C1 segment of cervical spinal cord (tissue), 14 donors: ENCODE results near the gene SLC12A5.
A peak's percentile ranks its signal among the peaks of the same experiment; 100 is the strongest.
"Not testable (repeated sequence)": the region's sequence is repeated elsewhere in the genome, so short reads cannot be mapped to it uniquely, and the experiment has no call there.

Experiments used
- DNase-seq, 14 donors: peaks; one replicate each; lab custom pipeline; 2025; lab: John Stamatoyannopoulos, UW

The SLC12A5 gene

GRCh38 chr20:46028772-46029371 is at the start of gene SLC12A5:
Gene SLC12A5, plus strand, starts transcription at chr20:46029215. Its CDS starts 130 bp downstream, at chr20:46029345.
- DNase-seq = peak in 2 of 14 donors; percentile 18 to 82

GRCh38 chr20:45981261-45981660 is 47.8 kb upstream of the SLC12A5 start:
- DNase-seq = no peak

GRCh38 chr20:45983279-45983743 is 45.7 kb upstream of the SLC12A5 start:
- DNase-seq = no peak

DNA sequence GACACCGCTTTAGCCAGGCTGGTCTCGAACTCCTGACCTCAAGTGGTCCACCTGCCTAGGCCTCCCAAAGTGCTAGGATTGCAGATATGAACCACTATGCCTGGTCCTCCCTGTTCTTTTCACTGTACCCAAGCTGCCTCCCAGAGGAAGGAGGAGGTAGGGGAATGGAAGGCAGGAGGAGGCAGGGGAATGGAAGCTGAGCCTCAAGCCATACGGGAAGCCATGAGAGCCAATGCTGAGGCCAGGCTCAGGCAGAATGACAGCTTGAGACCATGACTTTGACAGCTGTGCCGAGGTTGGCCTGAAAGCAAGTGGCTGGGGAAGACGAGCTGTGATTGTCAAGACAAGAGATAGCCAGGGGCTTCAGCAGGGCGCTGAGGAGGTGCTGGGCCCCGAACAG is 43.4 kb upstream of the SLC12A5 start:
- no peak for DNase-seq

DNA sequence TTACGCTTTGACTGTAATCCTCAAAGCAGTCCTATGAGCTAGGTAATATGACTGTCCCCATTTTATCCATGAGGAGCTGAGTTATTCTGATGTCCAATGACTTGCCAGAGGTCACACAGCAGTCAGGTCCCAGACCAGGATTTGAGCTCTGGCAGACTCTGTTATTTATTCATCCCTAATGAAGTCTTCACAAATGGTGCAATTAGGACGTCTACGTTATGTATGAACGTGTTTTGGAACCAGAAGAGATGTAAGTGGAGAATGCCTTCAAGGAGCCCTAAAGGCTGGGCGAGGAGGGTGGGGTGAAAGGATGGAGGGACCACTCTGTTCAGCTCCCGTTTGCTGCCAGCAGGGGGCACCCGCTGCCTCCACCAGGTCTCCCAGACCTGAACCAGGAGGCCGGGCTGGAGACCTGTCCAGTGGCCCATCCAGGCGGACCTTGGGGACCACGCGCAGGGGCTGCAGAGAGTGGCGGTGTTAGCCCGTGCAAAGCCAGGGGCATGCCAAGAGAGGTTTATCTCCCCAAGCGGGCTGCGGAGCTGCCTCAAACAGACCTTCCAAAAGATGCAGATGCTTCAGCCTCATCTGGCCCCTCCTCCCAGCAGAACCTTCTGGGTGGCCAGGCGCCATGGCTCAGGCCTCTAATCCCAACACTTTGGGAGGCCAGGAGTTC is 41.8 kb upstream of the SLC12A5 start:
- DNase-seq = peak in 10 of 14 donors; percentile 15 to 62 (median 24)

DNA sequence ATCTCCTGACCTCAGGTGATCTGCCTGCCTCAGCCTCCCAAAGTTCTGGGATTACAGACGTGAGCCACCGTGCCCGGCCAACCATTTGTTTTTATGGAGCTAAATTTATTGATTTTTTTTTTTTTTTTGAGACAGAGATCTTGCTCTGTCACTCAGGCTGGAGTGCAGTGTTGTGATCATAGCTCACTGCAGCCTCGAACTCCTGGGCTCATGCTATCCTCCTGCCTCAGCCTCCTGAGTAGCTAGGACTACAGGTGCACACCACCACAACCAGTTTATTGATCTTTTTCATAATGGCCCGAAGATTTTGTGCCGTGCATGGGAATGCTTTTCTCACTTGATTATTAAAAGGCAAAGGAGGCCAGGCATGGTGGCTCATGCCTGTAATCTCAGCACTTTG is 40.2 kb upstream of the SLC12A5 start:
- DNase-seq = not testable (repeated sequence)

- no peak for DNase-seq
Observed at GRCh38 chr20:45991616-45992015, 37.4 kb upstream of the SLC12A5 start.

GRCh38 chr20:45993197-45993951 is 35.6 kb upstream of the SLC12A5 start:
- DNase-seq = no peak

DNA sequence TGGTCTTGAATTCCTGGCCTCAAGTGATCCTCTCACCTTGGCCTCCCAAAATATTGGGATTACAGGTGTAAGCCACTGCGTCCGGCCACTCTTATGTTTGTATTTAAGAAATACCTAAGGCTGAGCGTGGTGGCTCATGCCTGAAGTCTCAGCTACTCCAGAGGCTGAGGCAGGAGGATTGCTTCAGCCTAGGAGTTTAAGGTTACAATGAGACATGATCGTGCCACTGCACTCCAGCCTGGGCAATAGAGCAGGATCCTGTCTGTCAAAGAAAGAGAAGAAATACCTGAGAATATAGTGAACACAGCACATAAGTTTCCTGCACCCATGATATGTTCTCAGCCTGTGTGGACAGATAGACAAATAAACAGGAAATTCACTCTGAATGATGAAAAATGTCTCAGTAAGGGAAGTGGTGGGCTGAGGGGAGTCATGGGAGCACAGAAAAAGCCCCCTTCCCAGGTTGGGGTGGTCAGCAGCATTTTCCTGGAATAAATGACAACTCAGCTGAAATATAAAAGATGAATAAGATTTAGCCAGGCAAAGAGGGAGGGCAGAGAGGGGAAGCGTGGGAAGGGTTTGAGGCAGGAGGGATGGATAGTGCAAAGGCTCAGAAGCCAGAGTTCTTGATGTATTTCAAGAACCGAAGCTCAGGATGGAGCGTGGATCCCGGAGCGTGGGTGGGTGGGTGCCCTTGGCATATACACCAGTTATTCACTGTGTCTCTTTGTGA is 34.1 kb upstream of the SLC12A5 start:
- DNase-seq = no peak

DNA sequence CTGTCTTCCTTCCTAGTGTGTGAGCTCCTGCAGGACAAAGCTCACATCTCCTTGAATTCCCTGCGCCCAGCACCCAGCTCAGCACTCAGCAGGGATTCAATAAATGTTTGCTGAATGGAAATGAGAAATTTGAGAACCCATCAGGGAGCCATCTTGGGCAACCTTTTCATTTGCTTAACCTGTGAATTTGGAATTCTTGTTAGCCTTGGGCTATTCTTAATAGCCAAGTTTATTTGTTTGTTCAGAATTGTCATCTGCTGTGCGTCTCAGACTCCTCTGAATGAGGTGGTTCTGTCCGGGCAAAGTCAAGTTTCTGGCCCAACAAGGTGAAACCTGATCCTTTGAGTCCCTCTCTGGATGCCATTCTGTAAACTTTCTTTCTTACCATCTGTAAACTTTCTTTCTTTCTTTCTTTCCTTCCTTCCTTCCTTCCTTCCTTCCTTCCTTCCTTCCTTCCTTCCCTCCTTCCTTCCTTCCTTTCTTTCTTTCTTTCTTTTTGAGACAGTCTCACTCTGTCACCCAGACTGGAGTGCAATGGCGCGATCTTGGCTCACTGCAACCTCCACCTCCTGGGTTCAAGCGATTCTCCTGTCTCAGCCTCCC is 33.4 kb upstream of the SLC12A5 start:
- DNase-seq = not testable (repeated sequence)

DNA sequence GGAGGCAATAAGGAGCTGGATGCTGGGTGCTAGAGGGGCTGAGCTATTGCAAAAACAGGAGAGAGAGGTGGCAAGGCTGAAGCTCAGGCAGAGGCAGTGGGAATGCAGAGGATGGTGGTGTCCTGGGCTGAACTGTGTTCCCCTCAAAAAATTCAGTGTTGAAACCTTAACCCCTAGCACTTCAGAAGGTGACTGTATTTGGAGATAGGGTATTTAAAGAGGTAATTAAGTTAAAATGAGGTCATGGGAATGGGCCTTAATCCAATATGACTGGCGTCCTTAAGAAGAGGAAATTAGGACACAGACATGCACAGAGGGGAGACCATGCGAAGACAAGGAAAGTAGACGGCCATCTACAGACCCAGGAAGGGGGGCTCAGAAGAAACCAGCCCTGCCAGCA is 31.8 kb upstream of the SLC12A5 start:
- no peak for DNase-seq

GRCh38 chr20:45998337-45998736 is 30.7 kb upstream of the SLC12A5 start:
- DNase-seq = peak in 2 of 14 donors; percentile 4 to 8

DNA sequence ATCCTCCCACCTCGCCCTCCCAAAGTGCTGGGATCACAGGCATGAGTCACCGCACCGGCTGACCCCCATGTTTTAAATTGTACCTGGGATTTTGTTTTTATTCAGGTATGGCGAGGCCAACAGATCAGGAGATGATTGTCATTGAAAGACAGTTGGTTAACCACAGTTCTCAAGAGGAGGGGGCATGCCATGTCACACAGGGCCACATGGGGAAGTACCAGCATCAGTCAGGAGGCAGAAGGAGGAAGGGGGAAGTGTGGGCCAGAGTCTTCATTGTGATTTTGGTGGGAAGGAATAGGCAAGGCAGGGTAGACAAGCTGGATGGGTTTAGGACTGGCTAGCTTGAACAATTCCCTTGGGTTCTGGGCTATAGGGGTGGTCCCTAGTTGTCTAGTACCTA is 30.3 kb upstream of the SLC12A5 start:
- peak in 3 of 14 donors; percentile 8 to 19 (median 11) for DNase-seq

DNA sequence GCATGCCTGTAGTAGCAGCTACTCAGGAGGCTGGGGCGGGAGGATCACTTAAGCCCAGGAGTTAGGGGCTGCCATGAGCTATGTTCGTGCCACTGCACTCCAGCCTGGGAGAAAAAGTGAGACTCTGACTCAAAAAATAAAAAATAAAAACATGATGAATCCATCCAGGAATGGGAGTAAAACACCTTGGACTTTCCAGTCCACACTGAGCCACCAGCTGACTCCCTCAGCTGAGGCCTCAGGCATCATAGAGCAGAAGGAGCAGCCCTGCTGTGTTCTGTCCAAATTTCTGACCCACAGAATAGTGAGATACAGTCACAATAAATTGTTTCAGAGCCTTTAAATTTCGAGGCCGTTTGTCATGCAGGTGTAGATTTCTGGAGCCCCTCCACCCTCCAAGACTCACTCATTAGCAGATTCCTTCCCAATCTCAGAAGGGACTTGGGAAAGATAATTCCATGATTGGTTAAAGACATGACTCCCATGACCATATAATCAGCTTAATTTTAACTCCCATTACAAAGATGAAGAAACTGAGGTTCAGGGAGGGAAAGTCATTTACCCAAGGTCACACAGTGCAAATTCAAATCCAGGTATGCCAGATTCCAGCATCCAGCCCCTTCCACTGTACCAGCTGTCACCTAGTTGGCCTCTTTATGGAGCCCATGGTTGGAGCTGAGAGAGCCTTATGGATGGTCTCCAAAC is 29.3 kb upstream of the SLC12A5 start:
- no peak for DNase-seq

GRCh38 chr20:46000262-46000996 is 28.6 kb upstream of the SLC12A5 start:
- no peak for DNase-seq

DNA sequence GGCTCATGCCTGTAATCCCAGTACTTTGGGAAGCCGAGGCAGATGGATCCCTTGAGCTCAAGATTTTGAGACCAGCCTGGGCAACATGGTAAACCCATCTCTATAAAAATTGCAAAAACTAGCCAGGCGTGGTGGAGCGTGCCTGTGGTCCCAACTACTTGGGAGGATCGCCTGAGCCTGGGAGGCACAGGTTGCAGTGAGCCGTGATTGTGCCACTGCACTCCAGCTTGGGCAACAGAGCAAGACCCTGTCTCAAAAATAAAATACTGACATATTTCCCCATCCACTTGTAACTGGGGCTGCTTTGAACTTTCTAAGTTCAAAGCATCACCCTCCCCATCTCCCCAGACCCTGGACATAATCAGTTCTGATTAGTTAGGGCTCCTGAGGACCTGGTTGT is 27.5 kb upstream of the SLC12A5 start:
- no peak for DNase-seq

- no peak for DNase-seq
Observed at GRCh38 chr20:46002008-46002407, 27.0 kb upstream of the SLC12A5 start.

DNA sequence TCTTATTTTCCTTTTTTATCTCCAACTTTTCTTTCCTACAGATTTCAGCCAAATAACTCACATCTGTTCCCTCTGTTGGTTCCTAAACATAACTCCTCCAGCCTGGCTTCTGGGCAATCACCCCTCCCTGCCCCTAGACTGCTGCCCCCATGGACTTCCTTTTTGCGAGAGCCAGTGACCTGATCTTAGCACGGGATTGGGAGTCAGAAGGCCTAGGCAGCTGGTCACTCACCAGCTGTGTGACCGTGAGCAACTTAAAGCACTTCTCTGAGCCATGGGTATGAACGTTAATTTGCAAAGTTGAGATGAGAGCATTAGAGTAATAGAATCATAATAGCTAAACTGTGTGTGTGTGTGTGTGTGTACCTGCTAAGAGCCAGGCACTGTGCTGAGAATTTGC is 24.8 kb upstream of the SLC12A5 start:
- peak in 1 of 14 donors; percentile 15 for DNase-seq

DNA sequence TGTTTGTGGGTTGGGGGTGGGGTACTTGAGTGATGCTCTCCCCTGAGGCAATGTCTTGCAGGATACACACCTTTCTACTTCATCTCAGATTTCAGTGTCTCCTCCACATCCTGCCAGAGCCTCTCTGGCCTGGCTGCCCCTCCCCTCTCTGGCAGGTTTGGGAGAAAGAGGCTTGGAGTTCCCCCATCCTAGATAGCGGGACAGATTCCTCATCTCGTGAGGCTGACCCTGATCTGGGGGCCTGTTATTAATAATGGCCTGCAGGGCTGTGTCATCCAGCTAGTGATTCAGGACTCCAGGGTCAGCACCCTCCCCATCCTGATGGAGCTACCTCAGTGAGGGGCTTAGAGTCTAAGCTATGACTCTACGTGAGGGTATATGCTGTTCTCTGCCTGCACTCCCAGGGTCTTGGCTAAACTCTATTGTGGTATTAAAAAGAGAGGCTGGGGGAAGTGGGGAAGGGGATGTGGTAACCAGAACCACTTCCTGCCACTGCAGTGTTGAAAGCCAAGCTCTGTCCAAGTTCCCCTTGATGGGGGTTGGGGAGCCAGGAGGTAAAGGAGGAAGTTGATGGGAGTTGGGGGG is 24.0 kb upstream of the SLC12A5 start:
- peak in 9 of 14 donors; percentile 11 to 50 (median 27) for DNase-seq
